SK-MEL-5 (cell line): ENCODE data around the gene HSP90AB1. TPM values are rescaled to one million over a fixed set of nuclear protein-coding genes. Genes with fewer than 3 reads are reported as not detected.

Source experiments
- DNase-seq: peaks from one replicate; pipeline ENCODE4 v3.0.0-alpha.2; 2016; ENCODE audit warnings: low read depth, low spot score
- in situ Hi-C: cut with HindIII; loops from 2 replicates; pipeline ENCODE4 v1.10.0; 2016; ENCODE audit warnings: low sequenced_read_pairs, high pct_unique_total_duplicates, low pct_unique_long_range_greater_than_20kb
- total RNA-seq: library from RNA; depleted of rRNA; stranded (reverse); fragments of >200 nt; shearing (Covaris generic); gene quantifications from 2 replicates; pipeline ENCODE4 v1.2.3, GENCODE V29; 2014

The HSP90AB1 gene
- total RNA-seq, 1 experiment from 2014 or later: 1,764 TPM

DNA sequence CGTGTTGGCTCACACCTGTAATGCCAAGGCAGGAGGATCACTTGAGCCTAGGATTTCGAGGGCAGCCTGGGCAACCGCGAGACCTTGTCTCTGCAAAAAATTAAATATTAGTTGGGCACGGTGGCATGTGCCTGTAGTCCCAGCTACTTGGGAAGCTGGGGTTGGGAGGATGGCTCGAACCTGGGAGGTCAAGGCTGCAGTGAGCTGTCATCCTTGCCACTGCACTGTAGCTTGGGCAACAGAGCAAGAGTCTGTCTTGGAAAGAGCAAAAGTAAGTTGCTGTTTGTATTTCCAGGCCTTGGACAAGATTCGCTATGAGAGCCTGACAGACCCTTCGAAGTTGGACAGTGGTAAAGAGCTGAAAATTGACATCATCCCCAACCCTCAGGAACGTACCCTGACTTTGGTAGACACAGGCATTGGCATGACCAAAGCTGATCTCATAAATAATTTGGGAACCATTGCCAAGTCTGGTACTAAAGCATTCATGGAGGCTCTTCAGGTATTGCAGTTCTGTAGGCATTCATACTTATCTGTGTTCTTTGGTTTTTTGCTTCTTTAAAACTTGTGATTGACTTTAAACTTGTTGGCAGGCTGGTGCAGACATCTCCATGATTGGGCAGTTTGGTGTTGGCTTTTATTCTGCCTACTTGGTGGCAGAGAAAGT is 2.3 kb downstream of the HSP90AB1 start:
- in situ Hi-C loops: no loop called here
- no peak for DNase-seq

DNA sequence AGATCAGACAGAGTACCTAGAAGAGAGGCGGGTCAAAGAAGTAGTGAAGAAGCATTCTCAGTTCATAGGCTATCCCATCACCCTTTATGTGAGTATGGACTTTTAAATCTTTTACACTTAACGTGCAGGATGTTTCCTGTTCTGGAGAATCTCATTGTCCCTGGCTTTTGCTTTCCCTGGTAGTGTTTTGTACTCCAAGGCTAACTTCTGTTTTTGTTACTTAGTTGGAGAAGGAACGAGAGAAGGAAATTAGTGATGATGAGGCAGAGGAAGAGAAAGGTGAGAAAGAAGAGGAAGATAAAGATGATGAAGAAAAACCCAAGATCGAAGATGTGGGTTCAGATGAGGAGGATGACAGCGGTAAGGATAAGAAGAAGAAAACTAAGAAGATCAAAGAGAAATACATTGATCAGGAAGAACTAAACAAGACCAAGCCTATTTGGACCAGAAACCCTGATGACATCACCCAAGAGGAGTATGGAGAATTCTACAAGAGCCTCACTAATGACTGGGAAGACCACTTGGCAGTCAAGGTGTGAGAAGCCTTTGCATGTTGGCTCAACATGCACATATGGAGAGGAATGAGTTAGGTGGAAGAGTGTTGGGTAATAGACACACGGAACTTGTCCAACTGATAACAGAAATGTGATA is 3.3 kb downstream of the HSP90AB1 start:
- in situ Hi-C loops: no loop called here
- no peak for DNase-seq

DNA sequence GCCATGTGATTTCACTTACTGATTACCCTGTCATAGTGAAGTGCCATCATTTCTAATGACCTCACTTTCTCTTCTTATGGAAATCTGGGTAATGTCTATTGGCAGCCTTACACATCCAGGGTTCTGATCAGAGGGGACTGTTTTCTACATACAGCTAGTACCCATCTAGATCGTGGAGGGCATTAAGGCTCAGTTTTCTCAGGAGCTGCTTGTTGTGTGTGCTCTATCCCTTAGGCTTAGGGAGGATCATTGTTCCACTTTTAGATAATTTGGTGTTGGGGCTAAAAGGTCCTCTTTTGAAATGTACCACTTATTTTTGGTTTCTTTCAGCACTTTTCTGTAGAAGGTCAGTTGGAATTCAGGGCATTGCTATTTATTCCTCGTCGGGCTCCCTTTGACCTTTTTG is 3.8 kb downstream of the HSP90AB1 start:
- in situ Hi-C loops: no loop called here
- no peak for DNase-seq

DNA sequence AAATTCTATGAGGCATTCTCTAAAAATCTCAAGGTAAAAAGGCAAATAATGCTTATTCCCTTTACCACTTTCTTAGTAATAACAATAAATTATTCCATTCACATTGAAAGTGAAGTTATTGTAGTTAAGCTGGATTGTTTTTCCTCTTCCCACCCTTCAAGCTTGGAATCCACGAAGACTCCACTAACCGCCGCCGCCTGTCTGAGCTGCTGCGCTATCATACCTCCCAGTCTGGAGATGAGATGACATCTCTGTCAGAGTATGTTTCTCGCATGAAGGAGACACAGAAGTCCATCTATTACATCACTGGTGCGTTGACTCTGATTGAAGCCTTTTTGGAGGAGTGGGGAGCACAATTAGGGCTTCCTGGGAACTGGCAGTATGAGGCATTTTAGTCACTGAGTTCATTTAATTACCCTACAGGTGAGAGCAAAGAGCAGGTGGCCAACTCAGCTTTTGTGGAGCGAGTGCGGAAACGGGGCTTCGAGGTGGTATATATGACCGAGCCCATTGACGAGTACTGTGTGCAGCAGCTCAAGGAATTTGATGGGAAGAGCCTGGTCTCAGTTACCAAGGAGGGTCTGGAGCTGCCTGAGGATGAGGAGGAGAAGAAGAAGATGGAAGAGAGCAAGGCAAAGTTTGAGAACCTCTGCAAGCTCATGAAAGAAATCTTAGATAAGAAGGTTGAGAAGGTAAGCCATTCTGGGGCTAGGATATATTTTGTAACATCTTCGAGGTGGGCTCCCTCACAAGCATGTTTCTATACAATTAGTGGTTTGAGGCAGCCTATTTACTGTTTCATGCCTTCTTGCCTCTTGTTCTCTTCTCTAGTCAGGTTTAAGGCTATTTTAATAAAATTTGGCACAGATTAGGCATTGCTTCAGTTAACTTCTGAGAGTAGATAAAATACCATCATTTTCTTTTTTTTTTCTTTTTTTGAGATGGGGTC is 4.9 kb downstream of the HSP90AB1 start:
- in situ Hi-C loops: no loop called here
- DNase-seq: no peak

- in situ Hi-C loops: no loop called here
- DNase-seq: peak; percentile 76
Measured at GRCh38 chr6:44253307-44254101, 6.6 kb downstream of the HSP90AB1 start.

GRCh38 chr6:44254191-44255104 is 7.5 kb downstream of the HSP90AB1 start:
- in situ Hi-C loops: no loop called here
- DNase-seq: peak; percentile 40

- peak; percentile 44 for DNase-seq
- in situ Hi-C loops: no loop called here
Measured at GRCh38 chr6:44255105-44255808, 8.4 kb downstream of the HSP90AB1 start.

GRCh38 chr6:44255871-44256774 is 9.2 kb downstream of the HSP90AB1 start:
- in situ Hi-C loops: no loop called here
- DNase-seq: no peak

- in situ Hi-C loops: no loop called here
Measured at GRCh38 chr6:44256775-44257024, 9.8 kb downstream of the HSP90AB1 start.

GRCh38 chr6:44257025-44257752 is 10.3 kb downstream of the HSP90AB1 start, which contains the start of gene SLC35B2:
SLC35B2 (minus strand) TSS chr6:44257528; CDS start chr6:44257410, 118 bp downstream.
- DNase-seq: peak; percentile 92
- in situ Hi-C loops: no loop called here

More at GRCh38 chr6:44256775-44257024, 9.8 kb downstream of the HSP90AB1 start:
- no peak for DNase-seq

DNA sequence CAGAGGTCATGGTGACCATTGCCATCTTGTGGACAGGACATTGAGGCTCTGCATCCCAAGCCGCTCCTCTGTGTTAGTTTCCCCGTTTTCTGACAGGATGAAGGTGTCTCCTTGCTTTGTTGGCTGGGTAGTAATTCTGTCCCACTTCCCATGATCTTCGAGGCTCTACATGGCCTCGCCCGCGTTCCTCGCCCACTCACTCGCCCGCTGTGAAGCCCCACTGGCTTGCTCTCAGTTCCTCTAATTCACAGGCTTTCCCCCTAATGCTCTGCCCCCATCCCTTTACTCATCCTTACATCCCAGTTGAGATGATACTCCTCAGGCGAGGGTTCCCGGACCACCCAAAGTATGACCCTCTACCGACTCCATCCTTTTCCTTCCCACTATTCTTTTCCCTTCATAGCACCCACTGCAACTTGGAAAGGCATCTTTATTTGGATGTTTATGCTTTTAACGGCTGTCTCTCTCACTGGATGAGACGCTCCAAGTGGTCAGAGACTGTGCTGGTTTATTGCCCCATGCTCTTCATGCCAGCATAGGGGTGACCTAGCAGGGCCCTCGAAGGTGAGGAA is 10.9 kb downstream of the HSP90AB1 start:
- in situ Hi-C loops: no loop called here
- no peak for DNase-seq

- DNase-seq: no peak
- in situ Hi-C loops: no loop called here
Measured at GRCh38 chr6:44258325-44258863, 11.5 kb downstream of the HSP90AB1 start.

GRCh38 chr6:44258921-44259320 is 12.0 kb downstream of the HSP90AB1 start:
- no peak for DNase-seq
- in situ Hi-C loops: no loop called here

- no peak for DNase-seq
- in situ Hi-C loops: no loop called here
Measured at GRCh38 chr6:44260011-44260410, 13.1 kb downstream of the HSP90AB1 start.
